Measurements from ENCODE around the gene AKT3. TPM values are rescaled to one million over a fixed set of nuclear protein-coding genes. Genes with fewer than 3 reads are reported as not detected.

Gene AKT3
- total RNA-seq, 1 donor from 2014 or later = 35.0 TPM

DNA sequence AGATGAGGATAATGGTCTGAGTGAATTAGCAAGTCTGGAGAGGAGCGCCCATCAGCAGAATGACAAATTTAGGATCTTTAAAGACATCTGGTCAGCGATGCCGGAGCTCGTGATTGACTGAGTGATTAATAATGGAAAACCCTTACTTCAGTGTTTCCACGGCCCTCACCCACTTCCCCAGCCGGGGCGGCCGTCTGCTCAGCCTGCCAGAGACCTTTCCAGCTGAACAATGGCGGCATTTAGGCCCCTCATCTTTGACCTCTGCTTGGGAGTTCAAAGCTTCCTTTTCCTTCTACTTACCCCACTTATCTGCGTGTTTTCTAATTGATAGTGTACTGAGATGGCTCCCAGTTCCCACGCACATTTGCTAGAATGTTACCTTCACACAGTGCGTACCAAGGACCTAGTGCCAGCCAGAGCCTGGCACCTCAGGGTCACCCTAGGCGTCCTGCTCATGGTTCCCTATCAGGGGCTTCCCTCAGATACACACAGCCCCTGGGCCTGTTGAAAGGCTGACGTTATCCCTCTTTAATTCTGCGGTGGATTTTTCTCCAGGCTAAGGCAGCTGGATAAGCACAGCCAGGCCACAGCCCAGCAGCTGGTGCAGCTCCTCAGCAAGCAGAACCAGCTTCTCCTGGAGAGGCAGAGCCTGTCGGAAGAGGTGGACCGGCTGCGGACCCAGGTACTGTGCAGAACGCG is 361.4 kb downstream of the AKT3 start:
- no peak for DNase-seq (ENCODE audit: low spot score)

DNA sequence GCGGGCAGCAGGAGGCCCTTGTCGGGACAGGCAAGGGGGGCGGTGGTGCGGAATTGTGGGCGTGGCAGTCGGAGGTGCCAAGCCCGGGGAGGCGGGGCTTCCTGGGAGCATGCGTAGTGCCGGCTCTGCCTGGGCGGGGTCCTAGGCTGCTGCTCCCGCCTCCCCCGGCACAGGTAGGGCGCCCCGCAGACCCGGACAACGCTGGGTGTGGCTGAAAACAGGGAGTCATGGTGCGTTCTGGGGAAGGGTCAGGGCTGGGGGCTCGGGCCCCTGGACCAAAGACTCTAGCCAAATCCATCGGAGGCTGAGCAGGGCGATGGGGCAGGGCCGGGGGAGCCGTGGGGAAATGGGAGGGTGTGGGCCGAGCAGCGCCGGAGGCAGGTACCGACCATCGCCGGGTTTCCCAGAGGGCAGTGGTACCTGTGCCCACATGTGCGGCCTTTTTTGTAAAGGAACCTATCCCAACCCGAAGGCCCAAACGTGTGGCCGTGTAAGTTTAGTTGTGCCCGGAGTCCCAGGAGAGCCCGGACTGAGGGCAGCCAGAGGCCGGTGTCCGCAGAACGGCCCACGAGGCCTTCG is 362.3 kb downstream of the AKT3 start:
- no peak for DNase-seq (ENCODE audit: low spot score)

DNA sequence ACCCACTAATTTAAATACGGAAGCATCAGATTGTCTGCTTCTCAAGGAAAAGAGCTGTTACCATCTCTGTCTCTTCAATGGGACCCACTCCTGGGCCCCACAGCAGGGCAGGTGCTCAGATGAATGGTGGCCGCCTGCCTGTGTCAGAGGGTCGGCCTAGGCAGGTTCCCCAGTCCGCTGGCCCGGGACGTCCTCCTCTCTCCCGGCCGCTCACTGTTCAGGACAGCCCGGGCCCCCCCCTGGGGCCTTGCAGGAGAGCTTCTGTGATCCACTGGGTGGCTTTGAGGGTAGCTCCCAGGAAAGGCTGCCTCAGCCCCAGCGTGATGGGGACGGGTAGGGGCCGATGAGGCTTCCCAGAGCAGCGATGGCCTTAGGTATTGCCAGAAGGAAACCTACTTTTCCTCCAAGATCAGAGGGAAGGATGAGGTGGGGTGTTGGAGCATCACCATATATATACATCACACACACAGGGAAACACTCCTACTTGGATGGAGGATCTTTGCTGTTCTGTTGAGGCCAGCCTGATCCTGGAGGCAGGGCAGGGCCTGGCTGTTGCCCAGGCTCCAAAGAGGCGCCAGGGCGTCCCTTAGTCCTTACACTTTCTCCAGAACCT is 362.9 kb downstream of the AKT3 start:
- no peak for DNase-seq (ENCODE audit: low spot score)

DNA sequence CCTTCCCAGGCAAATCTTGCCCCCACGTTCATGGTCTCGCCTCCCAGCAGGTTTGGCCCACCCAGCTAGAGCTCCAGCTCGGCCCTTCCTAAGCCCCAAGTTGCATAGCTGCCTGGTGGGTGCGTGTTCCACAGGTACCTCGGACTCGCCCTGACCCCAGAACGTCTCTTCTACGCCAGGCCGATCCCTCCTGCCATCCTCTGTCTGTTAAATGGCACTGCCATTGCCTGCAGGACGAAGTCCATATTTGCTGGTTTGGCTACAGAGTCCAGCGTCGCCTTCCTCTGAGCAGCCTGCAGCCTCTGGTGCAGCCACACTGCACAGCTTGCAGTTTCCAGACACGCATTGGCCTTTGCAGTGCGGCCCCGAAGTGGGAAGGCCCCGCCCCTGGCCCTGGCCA is 366.1 kb downstream of the AKT3 start:
- no peak for DNase-seq (ENCODE audit: low spot score)

DNA sequence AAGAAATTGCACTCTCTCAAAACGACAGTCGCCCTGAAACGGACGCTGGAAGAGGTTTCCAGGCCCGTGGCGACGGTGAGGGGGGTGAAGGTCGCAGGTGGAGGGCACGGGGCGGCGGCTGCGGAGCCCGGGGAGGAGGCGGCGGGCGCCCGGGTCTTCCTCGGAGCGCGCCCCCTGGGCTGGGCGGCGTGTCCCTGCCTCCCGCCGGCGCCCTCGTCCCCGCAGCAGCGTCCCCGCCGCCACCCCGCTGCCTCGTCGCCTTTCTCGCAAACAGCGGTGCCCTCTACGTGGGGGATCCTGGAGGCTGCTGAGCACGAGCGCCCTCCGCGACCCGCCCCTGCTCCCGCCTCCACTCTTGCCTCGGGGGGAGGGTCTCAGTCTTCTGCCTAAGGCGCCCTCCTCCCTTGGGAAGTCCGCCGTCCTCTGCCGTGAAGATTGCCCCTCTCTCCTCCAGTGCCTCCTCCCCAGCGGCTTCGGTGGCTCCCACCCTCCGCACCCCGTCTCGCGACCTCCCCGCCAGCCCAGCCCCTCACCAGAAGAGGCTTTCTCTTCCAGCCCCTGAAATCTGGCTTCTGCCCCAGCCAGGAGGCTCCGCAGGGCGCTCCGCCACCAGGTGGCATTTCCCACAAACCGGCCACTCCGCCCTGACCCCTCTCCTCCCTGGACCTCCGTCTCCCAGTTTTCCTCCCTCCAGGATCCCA is 366.8 kb downstream of the AKT3 start:
- DNase-seq (ENCODE audit: low spot score) = no peak

DNA sequence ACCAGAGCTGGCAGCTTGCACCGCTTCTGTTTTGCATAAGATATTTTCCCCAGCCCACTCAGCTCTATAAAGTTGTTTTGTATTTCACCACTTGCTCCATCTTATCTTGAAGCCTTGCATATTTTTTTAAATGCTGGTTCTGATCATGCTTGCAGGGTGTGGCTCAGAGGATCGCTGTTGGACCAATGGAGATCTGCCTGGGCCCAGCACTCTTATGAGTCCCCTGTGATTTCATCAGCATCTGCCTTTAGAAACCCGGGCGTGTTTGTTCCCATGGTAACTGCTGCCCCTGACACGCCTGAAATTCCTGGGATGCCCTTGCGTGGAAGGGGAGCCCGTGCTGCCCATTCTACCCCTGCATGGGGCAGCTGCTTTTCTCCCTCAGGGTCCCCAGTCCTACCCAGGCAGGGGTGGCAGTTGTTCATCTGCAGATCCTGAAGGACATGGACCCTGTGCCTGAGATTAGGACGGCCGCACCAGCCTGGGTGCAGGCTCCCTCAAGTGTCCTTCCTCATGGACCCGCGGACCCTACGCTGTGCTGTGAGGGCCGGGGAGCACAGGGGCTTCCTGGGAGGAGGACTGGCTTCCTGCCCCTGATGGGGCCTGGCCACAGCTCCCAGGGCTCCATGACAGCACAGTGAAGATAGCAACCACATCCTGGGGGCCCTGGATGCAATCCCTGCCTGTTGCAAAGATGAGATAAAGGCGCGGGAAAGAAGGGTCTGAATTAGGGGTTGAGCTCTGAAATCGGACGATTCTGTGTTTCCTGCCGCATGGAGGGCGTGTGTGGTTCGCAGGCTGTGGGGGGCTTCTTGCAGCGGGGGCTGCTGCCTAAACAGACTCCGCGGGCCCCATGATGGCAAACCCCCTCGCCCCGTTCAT is 367.7 kb downstream of the AKT3 start:
- DNase-seq (ENCODE audit: low spot score) = no peak

DNA sequence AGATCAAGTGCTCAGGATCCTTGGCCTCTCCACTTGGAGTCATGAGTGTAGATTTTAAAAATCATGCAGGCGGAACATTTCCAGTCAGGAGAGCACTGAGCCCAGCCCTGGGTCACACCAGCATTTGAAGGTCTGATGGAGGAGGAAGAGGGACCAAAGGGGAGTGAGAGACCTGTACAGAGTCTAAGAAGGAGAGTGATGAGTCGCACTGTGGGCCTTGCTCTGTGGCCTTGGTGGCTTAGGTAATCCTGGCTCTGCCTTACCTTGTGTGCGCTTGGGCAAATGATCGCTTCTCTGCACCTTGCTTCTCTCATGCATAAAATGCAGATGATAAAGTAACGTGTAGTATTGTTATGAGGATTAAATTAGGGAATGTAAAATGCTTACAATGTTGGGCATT is 368.9 kb downstream of the AKT3 start:
- no peak for DNase-seq (ENCODE audit: low spot score)

DNA sequence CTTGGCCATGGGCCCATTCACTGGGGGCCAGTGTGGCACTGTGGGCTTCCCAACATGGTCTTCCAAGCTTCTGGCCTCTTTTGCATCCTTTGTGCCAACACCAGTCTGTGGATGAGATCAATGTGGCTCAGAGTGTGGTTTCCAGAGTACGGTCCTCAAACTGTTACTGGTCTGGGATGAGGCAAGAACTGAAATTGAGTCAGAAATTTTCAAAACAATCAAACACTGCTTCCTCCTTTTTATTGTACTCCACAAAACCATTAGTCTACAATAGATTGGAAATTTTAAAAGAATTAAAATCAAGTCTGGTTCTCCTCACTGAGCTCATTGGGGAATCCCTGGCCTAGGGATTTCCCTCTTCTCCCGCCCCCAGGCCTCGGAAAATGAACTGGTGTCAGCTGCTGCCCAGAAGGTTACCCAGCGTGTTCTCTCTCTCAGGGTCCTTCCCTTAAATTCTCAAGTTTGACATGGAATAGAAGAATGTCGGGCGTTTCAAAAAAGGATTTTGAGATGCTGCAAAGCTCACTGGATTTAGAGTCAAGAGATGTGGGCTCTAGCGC is 372.2 kb downstream of the AKT3 start:
- DNase-seq (ENCODE audit: low spot score) = no peak

DNA sequence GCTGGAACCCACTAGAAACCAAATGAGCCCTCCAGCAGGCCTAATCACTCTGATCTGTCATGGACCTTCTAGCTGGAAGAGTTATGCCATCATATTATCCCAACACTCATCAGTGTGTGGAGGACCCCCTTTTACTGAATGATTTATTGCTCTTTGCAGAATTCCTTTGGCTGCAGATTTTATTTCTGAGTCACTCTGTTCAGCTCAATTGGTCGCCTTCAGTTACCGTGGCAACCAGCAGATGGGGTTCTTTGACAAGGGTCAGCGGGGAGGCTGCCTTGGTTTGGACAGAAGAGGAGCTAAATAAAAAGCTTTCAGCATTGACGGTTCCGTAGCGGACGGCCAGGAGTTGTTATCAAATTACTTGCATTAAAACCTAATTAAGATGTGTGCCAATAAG is 374.1 kb downstream of the AKT3 start:
- no peak for DNase-seq (ENCODE audit: low spot score)

DNA sequence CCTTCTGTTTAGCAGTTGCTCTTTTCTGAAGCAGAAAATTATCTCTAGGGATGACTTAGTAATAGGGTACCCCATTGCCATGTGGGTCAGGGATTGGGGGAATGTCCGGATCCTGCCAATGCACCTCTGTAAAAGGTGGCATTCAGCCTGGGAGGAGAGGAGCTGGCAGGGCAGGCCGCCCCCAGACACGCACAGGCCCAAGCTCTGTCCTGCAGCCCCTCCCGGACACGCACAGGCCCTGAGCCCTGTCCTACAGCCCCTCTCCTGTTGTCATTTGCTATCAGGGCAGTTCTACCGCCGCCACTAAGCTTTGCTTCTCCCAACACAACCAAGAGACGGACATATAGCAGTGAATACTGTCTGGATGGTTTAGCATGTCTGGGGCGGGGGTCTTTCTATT is 375.1 kb downstream of the AKT3 start:
- no peak for DNase-seq (ENCODE audit: low spot score)

DNA sequence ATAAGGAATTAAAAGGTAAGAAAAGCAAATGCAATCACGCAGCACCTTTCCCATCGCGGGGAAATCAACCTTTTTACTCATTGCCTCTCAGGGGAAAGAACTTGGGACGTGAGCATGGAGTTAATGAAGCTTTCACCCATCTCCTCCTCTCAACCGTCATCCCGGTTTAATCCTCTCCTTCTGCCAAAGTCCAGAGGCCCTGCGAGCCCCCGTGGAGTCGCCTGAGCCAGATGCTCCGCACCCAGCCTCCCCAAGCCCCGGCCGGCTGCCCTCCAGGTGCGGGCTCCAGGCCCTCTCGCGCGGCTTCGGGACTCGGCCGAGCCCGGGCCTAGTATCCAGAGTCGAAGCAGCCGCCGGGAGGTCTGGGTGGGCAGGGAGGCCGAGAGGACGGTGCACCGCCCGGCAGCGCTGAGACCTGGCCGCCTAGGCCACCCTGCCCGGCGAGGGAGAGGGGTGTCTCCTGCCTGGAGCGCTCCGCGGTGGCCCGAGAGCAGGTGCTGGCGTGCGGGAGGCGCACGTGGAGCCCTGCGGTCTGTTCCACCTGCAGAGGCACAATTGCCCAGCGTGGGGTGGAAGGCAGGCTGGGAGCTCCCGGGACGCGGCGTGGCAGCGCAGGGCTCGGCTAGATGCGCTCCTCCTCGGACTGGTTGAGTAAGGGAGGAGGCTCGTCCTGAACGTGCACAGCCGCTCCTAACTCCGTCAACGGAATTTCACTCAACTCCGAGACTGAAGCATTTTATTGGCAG is 375.7 kb downstream of the AKT3 start:
- no peak for DNase-seq (ENCODE audit: low spot score)

DNA sequence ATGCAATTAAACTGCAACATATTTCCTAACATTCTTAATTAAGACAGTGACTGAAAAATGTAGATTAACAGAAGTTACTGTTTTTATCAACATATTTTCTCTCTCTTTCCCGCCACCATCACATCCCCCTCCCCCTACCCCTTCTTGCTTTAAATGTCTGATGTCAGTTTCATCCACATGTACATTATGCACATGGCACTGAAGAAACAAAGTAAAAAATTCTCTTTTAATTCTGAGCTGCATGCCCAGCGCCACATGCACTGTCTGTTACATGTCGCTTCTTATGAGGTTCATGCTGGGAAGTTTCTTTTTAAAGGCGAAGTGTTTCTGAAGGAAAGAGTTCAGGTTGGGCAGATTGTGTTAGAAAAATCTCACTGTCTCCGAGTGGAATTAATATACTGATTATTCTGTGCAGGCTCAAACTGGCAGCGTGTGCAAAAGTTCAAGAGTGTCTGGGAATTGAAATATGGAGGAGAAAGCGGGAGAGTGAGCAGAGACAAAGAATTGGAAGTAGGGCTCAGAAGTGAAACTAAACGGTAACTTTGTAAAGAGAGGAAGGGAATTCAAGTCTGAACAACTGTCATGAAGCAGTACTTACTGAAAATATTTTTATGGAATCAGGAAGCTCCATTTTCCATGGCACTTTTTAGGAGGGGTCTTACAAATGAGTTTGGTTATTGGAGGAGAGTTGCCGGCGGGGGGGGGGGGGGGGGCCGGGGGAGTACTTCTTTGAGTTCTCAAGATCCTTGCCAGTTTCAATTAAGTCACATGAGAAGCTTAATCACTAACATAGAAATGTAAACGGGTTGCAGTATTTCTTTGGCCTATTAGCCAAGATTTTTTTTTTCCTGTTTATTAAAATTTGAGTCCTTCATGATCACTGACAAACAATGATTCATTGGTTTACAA is 376.6 kb downstream of the AKT3 start:
- DNase-seq (ENCODE audit: low spot score) = no peak

DNA sequence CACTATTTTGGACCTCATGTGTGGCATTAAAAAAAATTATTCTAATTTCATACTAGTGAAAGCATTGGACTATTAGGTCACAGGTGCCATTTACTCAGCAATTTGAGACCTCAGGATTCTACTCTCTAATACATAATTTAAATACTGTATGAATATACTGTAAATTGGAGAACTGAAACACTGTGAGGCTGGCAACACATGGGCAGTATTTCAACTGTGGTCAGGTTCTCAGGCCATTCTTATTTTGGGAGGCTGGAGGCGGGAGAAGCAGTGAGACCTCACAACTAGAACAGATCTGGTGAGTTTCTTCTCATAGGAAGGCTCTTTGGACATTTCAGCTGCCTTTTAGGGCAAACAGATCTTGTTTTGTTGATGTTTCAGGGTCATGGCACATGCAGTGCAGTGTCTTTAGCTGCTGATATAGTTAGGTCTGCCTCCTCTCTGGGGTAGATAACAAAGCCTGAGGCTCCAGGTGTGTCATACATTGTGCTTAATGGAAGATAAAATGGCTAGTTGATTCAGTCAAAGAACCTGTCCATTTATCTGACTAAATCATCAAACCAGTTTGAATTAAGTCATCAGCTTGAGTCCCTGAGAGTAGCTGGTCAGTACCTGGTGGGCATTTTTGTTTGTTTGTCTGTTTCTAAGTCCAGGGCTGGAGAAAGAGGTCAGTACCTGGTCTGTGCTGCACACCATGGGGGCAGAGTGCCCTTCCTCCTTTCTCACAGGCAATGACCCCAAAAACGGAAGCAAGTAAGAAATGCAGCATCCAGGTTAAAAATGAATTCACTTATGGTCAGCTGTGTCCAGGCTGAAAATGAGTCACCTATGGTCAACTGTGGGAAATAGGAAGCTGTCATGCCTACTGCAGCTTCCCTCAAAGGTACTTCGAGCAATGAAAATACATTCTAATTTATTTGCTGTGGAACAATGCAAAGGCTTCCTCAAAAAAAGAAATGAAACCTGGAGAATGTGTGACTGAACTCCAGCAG is 378.0 kb downstream of the AKT3 start:
- no peak for DNase-seq (ENCODE audit: low spot score)

DNA sequence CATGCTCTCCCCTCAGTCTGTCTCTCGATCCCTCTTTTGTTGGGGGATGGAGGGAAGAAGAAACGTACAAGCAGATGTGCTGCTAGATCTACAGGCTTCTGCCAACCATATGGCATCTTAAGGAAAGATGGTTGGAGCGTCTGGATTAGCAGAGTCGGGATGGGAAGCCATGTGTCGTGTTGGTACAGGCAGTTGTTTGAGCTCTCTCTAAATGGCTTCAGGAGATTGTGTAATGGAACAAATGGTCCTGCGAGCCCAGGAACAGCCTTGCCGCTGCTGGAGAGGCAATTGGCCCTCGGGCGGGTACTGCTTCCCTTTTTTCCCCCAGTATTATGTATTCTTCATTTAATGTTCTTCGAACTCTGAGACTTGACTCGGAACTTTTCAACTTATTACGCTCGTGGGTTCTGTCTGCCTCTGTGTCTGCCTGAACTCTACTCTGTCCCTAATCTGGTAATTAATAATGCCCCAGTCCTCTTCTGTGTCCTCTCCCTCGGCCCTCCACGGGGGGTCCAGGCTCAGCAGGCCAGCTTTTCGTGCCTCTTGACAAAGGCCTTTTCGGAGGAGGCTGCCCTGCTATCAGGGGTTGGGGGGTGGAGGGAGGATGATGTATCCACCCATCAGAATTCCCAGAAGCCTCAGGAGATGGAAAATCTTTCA is 378.9 kb downstream of the AKT3 start:
- DNase-seq (ENCODE audit: low spot score) = no peak

DNA sequence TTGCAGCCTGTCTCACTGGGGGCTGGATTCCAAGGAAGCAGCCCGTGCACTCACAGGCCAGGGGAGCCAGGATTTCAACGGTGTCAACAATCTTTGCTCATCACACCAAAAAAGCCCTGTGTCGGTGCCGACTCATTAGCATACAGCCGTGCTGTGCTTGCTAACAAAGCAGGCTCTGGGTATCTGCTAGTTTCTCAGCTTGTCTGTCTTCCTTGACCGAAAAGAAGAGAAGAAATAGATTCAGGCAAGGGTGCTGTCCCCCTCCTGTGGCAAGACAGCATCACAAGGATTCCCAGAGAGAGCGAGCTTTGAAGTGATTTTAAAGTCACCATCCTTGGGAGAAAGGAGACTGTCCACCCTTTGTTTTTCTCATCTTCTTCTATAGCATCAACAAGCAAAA is 379.5 kb downstream of the AKT3 start:
- no peak for DNase-seq (ENCODE audit: low spot score)

DNA sequence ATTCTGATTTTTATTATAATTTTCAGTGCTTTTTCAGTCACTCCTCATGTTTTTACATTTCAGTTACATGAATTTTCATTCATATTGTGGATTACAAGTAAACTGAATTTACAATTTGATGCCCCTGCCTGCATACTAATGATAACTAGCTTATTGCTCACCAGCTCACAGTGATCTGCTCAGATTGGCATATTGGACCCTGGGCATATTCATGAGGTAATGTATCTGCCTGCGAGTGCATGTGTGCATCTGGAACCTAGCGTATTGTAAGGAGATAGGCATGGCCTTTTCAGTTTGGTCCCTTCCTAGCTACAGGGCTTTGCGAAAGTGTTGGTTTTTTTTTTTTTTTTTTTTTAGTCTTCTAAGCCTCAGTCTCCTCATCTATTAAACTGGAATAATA is 380.5 kb downstream of the AKT3 start:
- no peak for DNase-seq (ENCODE audit: low spot score)

DNA sequence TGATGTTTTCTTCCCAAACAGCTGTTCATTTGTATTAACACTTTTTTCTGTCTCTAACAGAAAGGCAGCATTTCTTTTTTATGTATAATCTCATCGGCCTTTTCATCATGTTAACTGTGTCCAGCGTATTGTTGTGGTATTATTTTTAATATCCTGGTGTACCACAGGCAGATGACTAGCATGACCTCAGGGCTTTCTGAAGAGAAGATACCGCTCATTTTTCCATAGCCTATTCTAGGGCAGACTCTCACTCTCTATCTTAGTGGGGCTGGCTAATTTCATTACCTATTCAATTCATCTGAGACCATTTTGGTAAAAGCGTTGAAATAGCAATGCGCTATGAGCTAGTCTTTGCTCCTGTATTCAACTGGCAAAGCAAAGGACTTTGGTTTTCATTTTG is 384.3 kb downstream of the AKT3 start:
- DNase-seq (ENCODE audit: low spot score) = no peak

DNA sequence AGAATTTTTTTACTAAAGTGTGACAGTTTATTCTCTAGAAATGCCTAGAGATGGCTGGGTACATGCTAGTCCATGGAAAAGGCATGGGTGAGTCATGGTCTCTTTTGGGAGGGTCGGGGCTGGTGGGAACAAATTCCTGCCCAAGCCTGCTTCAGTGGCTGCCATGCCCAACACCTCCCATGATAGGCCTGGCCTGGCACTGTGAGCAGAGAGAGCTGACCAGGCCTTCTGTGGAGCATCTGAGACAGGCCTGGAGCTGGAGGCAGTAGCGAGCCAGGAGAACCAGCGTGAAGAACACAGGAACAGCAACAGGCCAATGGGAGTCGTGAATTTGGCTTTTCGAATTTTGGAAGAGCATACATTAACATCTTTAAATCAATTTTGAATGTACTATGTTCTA is 385.0 kb downstream of the AKT3 start:
- DNase-seq (ENCODE audit: low spot score) = no peak
